PC-9 (cell line): ENCODE measurements around the gene XIRP2.

ENCODE experiments used
- EZH2 ChIP-seq: fragments of 200-600 bp; sonication (generic); IDR thresholded peaks from 2 replicates; pipeline ENCODE4 v1.8.0; 2017; ENCODE audit warnings: antibody characterized with exemption, low read depth
- TF ChIP-seq, protein P1 (sequence below): fragments of 200-600 bp; sonication (generic); conservative IDR thresholded peaks from 2 replicates; pipeline ENCODE4 v1.6.1; 2017; ENCODE audit warnings: mixed run types, antibody characterized with exemption, mild to moderate bottlenecking, moderate library complexity

DNA sequence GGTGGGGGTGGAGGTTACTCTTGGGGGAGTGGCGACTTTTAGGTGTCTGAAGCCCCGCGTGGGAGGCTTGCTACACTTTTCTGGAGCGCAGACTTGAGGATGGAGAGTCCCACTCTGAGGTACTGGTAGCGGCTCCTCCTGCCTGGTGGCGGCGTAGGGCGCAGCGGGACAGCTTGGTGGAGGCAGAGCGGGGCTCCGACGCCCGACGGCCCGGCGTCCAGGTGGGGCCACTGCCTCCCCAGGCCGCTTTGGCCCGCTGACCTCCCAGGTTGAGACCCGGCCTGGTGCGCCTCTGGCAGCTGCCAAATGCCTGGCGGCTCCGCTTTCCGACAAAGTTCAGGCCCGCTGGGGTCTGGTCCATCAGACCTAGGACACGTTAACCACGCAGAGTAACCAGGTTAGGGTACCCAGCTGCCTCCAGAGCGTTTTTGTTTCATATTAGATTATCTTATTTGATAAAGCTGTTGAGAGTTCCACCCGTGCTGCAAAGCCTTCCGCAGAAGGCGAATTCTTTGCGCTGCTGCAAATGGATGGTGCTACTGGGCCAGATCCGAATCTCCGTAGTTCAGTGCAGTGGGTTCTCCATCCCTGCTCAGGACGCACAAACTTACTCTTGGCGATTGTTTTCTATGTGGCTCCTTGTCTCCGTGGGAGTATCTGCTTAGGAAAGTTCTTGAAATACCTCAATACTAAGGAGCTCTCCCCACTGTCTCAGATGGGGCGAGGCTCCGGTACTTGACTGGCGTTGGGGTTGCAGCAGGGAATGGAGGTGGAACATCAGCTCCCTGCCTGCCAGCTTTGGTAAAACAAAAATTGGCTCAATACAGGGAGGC, 405.9 kb downstream of the XIRP2 start:
- TF ChIP-seq, protein P1, sequence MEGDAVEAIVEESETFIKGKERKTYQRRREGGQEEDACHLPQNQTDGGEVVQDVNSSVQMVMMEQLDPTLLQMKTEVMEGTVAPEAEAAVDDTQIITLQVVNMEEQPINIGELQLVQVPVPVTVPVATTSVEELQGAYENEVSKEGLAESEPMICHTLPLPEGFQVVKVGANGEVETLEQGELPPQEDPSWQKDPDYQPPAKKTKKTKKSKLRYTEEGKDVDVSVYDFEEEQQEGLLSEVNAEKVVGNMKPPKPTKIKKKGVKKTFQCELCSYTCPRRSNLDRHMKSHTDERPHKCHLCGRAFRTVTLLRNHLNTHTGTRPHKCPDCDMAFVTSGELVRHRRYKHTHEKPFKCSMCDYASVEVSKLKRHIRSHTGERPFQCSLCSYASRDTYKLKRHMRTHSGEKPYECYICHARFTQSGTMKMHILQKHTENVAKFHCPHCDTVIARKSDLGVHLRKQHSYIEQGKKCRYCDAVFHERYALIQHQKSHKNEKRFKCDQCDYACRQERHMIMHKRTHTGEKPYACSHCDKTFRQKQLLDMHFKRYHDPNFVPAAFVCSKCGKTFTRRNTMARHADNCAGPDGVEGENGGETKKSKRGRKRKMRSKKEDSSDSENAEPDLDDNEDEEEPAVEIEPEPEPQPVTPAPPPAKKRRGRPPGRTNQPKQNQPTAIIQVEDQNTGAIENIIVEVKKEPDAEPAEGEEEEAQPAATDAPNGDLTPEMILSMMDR, result no peak
- TF ChIP-seq EZH2, result no peak
